WTC11 (cell line): Measurements from ENCODE around the gene ERC2. TPM values are rescaled to one million over a fixed set of nuclear protein-coding genes. Genes with fewer than 3 reads are reported as not detected.

Source experiments
- ATAC-seq: fragments of 200-7000 bp; cut with Tn5 transposase; 2 replicates; pipeline ENCODE4 v1.10.0; 2021; ENCODE audit warnings: mild to moderate bottlenecking, moderate library complexity
- CTCF ChIA-PET: fragments of 300-600 bp; sonication (Branson Sonifier 250); formaldehyde crosslinking; loops from one replicate; lab custom pipeline; 2021; ENCODE audit warnings: antibody characterized with exemption; lab: Charles Lee
- POLR2A ChIA-PET: fragments of 350-600 bp; sonication (Branson Sonifier 250); formaldehyde crosslinking; loops from one replicate; lab custom pipeline; 2021; ENCODE audit warnings: antibody characterized with exemption; lab: Charles Lee
- DNase-seq: peaks from one replicate; pipeline ENCODE4 v3.0.0; 2021; ENCODE audit warnings: low spot score
- H3K27ac Mint-ChIP-seq: 2 replicates; pipeline ENCODE4 v1.8.0; 2021; ENCODE audit warnings: mixed read lengths
- H3K27me3 Mint-ChIP-seq: 2 replicates; pipeline ENCODE4 v1.8.0; 2021; ENCODE audit warnings: low read depth, mild to moderate bottlenecking, moderate library complexity, mixed read lengths
- H3K36me3 Mint-ChIP-seq: 2 replicates; pipeline ENCODE4 v1.8.0; 2021; ENCODE audit warnings: mixed read lengths
- H3K4me1 Mint-ChIP-seq: 2 replicates; pipeline ENCODE4 v1.8.0; 2022; ENCODE audit warnings: mixed read lengths
- H3K4me3 Mint-ChIP-seq: 2 replicates; pipeline ENCODE4 v1.8.0; 2021; ENCODE audit warnings: mild to moderate bottlenecking, moderate library complexity, mixed read lengths
- H3K9me3 Mint-ChIP-seq: 2 replicates; pipeline ENCODE4 v1.8.0; 2021; ENCODE audit warnings: mixed read lengths
- AFF4 ChIP-seq: sonication (generic); formaldehyde crosslinking; IDR thresholded peaks from 2 replicates; pipeline ENCODE4 v1.8.1; 2023; ENCODE audit warnings: mild to moderate bottlenecking, missing genetic modification reagents, borderline replicate concordance
- ARID4B ChIP-seq: sonication (generic); formaldehyde crosslinking; IDR thresholded peaks from 2 replicates; pipeline ENCODE4 v1.8.0; 2023; ENCODE audit warnings: missing genetic modification reagents, mild to moderate bottlenecking, borderline replicate concordance
- CBFB ChIP-seq: sonication (generic); formaldehyde crosslinking; IDR thresholded peaks from 2 replicates; pipeline ENCODE4 v1.8.1; 2022; ENCODE audit warnings: mild to moderate bottlenecking, low read depth, missing genetic modification reagents
- CREM ChIP-seq: sonication (generic); formaldehyde crosslinking; IDR thresholded peaks from 2 replicates; pipeline ENCODE4 v1.8.1; 2022; ENCODE audit warnings: mild to moderate bottlenecking, missing genetic modification reagents, moderate library complexity
- ELF4 ChIP-seq: sonication (generic); formaldehyde crosslinking; IDR thresholded peaks from 2 replicates; pipeline ENCODE4 v1.8.1; 2022; ENCODE audit warnings: low read depth, mild to moderate bottlenecking, moderate library complexity, missing genetic modification reagents
- EMX1 ChIP-seq: fragments of 250-450 bp; sonication (Bioruptor Pico); IDR thresholded peaks from 2 replicates; pipeline ENCODE4 v1.8.0; 2021; ENCODE audit warnings: mild to moderate bottlenecking
- ETV6 ChIP-seq: sonication (generic); formaldehyde crosslinking; IDR thresholded peaks from 2 replicates; pipeline ENCODE4 v1.8.1; 2022; ENCODE audit warnings: mild to moderate bottlenecking, missing genetic modification reagents
- FOXK1 ChIP-seq: sonication (generic); formaldehyde crosslinking; IDR thresholded peaks from 2 replicates; pipeline ENCODE4 v1.8.0; 2022; ENCODE audit warnings: mild to moderate bottlenecking, moderate library complexity, missing genetic modification reagents
- HMGA2 ChIP-seq: fragments of 250-450 bp; sonication (Bioruptor Pico); IDR thresholded peaks from 2 replicates; pipeline ENCODE4 v1.4.0; 2021; ENCODE audit warnings: mild to moderate bottlenecking, moderate library complexity
- NR3C1 ChIP-seq: sonication (generic); formaldehyde crosslinking; conservative IDR thresholded peaks from 2 replicates; pipeline ENCODE4 v1.8.1; 2023; ENCODE audit warnings: low read depth, mild to moderate bottlenecking, missing genetic modification reagents
- RELA ChIP-seq: sonication (generic); formaldehyde crosslinking; IDR thresholded peaks from 2 replicates; pipeline ENCODE4 v1.8.1; 2022; ENCODE audit warnings: missing genetic modification reagents, mild to moderate bottlenecking, borderline replicate concordance
- RORB ChIP-seq: fragments of 250-450 bp; sonication (Bioruptor Pico); IDR thresholded peaks from 2 replicates; pipeline ENCODE4 v1.9.0; 2021; ENCODE audit warnings: mild to moderate bottlenecking
- SOX15 ChIP-seq: fragments of 250-450 bp; sonication (Bioruptor Pico); IDR thresholded peaks from 2 replicates; pipeline ENCODE4 v1.9.0; 2021; ENCODE audit warnings: mild to moderate bottlenecking
- SP1 ChIP-seq: sonication (generic); formaldehyde crosslinking; conservative IDR thresholded peaks from 2 replicates; pipeline ENCODE4 v1.8.1; 2022; ENCODE audit warnings: missing genetic modification reagents
- total RNA-seq: library from RNA; stranded (reverse); gene quantifications from 3 replicates; pipeline ENCODE4 v1.2.3, GENCODE V29; 2021
- TF ChIP-seq, protein P1 (sequence below): fragments of 250-450 bp; sonication (Bioruptor Pico); IDR thresholded peaks from 2 replicates; pipeline ENCODE4 v1.8.0; 2021; ENCODE audit warnings: mild to moderate bottlenecking
- TF ChIP-seq, protein P2 (sequence below): sonication (generic); formaldehyde crosslinking; IDR thresholded peaks from 2 replicates; pipeline ENCODE4 v1.8.1; 2023; ENCODE audit warnings: mild to moderate bottlenecking, moderate library complexity, missing genetic modification reagents
- TF ChIP-seq, protein P3 (sequence below): sonication (generic); formaldehyde crosslinking; IDR thresholded peaks from 2 replicates; pipeline ENCODE4 v1.8.1; 2022; ENCODE audit warnings: low read depth, missing genetic modification reagents, borderline replicate concordance
- TF ChIP-seq, protein P4 (sequence below): fragments of 250-450 bp; sonication (Bioruptor Pico); conservative IDR thresholded peaks from 2 replicates; pipeline ENCODE4 v1.9.0; 2021; ENCODE audit warnings: mild to moderate bottlenecking
- TF ChIP-seq, protein P5 (sequence below): fragments of 200-600 bp; IDR thresholded peaks from 2 replicates; pipeline ENCODE4 v1.8.0; 2022; ENCODE audit warnings: antibody characterized with exemption

The ERC2 gene
- total RNA-seq, 1 experiment from 2014 or later, result 23.5 TPM

GRCh38 chr3:55936549-55937052 lies 531.7 kb downstream of the ERC2 start:
- DNase-seq (no peak), ATAC-seq (no peak)
- H3K27ac Mint-ChIP-seq, result no peak overlapping the region
- peaks cover 2% of the 10 kb centered on the region; the same call in 1 of the 2 replicates for H3K4me1 Mint-ChIP-seq
- H3K4me3 Mint-ChIP-seq, result no peak overlapping the region
- no peaks in the 10 kb centered on the region for H3K36me3 Mint-ChIP-seq
- POLR2A ChIA-PET, result no interaction called here
- H3K27me3 Mint-ChIP-seq, result no peaks in the 10 kb centered on the region
- CTCF ChIA-PET, result no interaction called here
- no peaks in the 10 kb centered on the region for H3K9me3 Mint-ChIP-seq
- TF ChIP-seq EMX1 (no peak), ELF4 (no peak), ETV6 (CRISPR knock-in tag) (no peak), RORB (CRISPR knock-in tag) (no peak), RELA (CRISPR knock-in tag) (no peak), FOXK1 (no peak), NR3C1 (CRISPR knock-in tag) (no peak), AFF4 (no peak), HMGA2 (CRISPR knock-in tag) (no peak), CBFB (CRISPR knock-in tag) (no peak), SOX15 (no peak), SP1 (CRISPR knock-in tag) (no peak), ARID4B (no peak), CREM (no peak)
- TF ChIP-seq, protein P1, sequence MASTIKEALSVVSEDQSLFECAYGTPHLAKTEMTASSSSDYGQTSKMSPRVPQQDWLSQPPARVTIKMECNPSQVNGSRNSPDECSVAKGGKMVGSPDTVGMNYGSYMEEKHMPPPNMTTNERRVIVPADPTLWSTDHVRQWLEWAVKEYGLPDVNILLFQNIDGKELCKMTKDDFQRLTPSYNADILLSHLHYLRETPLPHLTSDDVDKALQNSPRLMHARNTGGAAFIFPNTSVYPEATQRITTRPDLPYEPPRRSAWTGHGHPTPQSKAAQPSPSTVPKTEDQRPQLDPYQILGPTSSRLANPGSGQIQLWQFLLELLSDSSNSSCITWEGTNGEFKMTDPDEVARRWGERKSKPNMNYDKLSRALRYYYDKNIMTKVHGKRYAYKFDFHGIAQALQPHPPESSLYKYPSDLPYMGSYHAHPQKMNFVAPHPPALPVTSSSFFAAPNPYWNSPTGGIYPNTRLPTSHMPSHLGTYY (CRISPR knock-in tag), result no peak
- TF ChIP-seq, protein P2, sequence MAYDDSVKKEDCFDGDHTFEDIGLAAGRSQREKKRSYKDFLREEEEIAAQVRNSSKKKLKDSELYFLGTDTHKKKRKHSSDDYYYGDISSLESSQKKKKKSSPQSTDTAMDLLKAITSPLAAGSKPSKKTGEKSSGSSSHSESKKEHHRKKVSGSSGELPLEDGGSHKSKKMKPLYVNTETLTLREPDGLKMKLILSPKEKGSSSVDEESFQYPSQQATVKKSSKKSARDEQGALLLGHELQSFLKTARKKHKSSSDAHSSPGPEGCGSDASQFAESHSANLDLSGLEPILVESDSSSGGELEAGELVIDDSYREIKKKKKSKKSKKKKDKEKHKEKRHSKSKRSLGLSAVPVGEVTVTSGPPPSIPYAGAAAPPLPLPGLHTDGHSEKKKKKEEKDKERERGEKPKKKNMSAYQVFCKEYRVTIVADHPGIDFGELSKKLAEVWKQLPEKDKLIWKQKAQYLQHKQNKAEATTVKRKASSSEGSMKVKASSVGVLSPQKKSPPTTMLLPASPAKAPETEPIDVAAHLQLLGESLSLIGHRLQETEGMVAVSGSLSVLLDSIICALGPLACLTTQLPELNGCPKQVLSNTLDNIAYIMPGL (CRISPR knock-in tag), result no peak
- TF ChIP-seq, protein P3, sequence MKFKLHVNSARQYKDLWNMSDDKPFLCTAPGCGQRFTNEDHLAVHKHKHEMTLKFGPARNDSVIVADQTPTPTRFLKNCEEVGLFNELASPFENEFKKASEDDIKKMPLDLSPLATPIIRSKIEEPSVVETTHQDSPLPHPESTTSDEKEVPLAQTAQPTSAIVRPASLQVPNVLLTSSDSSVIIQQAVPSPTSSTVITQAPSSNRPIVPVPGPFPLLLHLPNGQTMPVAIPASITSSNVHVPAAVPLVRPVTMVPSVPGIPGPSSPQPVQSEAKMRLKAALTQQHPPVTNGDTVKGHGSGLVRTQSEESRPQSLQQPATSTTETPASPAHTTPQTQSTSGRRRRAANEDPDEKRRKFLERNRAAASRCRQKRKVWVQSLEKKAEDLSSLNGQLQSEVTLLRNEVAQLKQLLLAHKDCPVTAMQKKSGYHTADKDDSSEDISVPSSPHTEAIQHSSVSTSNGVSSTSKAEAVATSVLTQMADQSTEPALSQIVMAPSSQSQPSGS, result no peak
- TF ChIP-seq, protein P4, sequence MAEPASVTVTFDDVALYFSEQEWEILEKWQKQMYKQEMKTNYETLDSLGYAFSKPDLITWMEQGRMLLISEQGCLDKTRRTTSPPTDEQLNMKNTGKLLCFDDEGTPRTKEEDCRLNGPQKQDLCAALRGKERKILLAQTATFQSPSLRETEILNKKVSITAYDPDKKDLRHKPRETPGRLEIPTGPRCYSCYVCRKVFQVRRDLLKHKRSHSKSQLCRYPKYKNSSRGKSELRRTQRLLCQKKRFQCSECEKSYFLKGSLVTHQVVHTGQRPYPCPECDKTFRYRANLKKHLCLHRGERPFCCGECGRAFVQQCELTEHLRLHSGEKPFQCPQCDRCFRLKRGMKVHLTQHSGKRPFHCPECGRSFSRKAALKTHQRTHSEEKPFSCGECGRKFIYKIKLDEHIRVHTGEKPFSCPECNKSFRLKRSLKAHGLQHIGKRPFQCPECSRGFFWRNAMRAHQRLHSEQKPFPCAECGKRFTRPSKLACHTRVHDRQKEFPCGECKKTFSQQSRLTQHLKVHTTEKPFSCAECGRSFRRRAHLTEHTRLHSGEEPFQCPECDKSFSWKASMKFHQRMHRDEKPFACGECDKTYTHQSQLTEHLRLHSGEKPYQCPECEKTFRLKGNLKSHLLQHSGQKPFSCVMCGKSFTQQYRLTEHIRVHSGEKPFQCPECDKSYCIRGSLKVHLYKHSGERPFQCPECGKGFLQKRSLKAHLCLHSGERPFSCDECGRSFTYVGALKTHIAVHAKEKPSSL, result no peak
- TF ChIP-seq, protein P5, sequence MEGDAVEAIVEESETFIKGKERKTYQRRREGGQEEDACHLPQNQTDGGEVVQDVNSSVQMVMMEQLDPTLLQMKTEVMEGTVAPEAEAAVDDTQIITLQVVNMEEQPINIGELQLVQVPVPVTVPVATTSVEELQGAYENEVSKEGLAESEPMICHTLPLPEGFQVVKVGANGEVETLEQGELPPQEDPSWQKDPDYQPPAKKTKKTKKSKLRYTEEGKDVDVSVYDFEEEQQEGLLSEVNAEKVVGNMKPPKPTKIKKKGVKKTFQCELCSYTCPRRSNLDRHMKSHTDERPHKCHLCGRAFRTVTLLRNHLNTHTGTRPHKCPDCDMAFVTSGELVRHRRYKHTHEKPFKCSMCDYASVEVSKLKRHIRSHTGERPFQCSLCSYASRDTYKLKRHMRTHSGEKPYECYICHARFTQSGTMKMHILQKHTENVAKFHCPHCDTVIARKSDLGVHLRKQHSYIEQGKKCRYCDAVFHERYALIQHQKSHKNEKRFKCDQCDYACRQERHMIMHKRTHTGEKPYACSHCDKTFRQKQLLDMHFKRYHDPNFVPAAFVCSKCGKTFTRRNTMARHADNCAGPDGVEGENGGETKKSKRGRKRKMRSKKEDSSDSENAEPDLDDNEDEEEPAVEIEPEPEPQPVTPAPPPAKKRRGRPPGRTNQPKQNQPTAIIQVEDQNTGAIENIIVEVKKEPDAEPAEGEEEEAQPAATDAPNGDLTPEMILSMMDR, result no peak
